ENCODE measurements around the gene CBLN2. TPM values are rescaled to one million over a fixed set of nuclear protein-coding genes. Genes with fewer than 3 reads are reported as not detected.

CBLN2 gene
- total and polyA plus RNA-seq, 2 experiments from 2014 or later: not detected

- H3K27me3 Mint-ChIP-seq (ENCODE audit: insufficient read depth, low read depth, poor library complexity): peaks cover 11% of the 10 kb centered on the region
- Histone ChIP-seq H3K27me3 (ENCODE audit: insufficient read depth) (peaks cover 58% of the 10 kb centered on the region), H3K36me3 (ENCODE audit: insufficient read depth) (no peaks in the 10 kb centered on the region; the same call in 1 of the 2 replicates), H3K4me2 (peak overlapping the region; percentile 62), H3K9me2 (ENCODE audit: insufficient read depth) (no peaks in the 10 kb centered on the region), H3K4me1 (ENCODE audit: insufficient read depth) (no peaks in the 10 kb centered on the region), H3K4me3 (peak overlapping the region; percentile 39), H4K20me1 (replicated peaks; ENCODE audit: insufficient read depth) (no peaks in the 10 kb centered on the region), H3K27ac (ENCODE audit: low read depth) (no peak overlapping the region), H3F3A (replicated peaks; ENCODE audit: low read depth) (no peaks in the 10 kb centered on the region), H3K79me2 (replicated peaks; ENCODE audit: insufficient read depth) (no peaks in the 10 kb centered on the region), H2AFZ (0 out of 2 replicates have a peak overlapping the region, but pooled peaks have one; percentile 35)
- H3K4me1 Mint-ChIP-seq: no peaks in the 10 kb centered on the region
- H3K27ac Mint-ChIP-seq: no peak overlapping the region
- no peak for TF ChIP-seq REST (IDR thresholded peaks at IDR 0.05; ENCODE audit: unreplicated experiment)
- TF ChIP-seq EZH2 (IDR thresholded peaks at IDR 0.05; ENCODE audit: low read depth, unreplicated experiment): peak; percentile 14
- TF ChIP-seq POLR2AphosphoS5 (IDR thresholded peaks at IDR 0.05; ENCODE audit: low read depth): no peak
- H3K4me3 Mint-ChIP-seq: no peak overlapping the region
- peaks cover 35% of the 10 kb centered on the region for H3K36me3 Mint-ChIP-seq (ENCODE audit: low read depth)
- DNase-seq (ENCODE audit: low spot score) (peak; percentile 32), ATAC-seq (peak; percentile 45)
- peaks cover 82% of the 10 kb centered on the region for H3K9me3 Mint-ChIP-seq
Measured at GRCh38 chr18:72543357-72544055, 636 bp downstream of the CBLN2 start.

- peaks cover 58% of the 10 kb centered on the region for H3K27me3 ChIP-seq (ENCODE audit: insufficient read depth)
- peak overlapping the region; percentile 62 for H3K4me2 ChIP-seq
- TF ChIP-seq ZNF114 (CRISPR knock-in tag; IDR thresholded peaks at IDR 0.05): no peak
- no peak for TF ChIP-seq EZH2phosphoT487 (IDR thresholded peaks at IDR 0.05; ENCODE audit: unreplicated experiment)
- no peak for TF ChIP-seq ZNF462 (CRISPR knock-in tag; IDR thresholded peaks at IDR 0.05)
- no peak for TF ChIP-seq CREB1 (CRISPR knock-in tag; IDR thresholded peaks at IDR 0.05; ENCODE audit: low read depth)
- no peak for TF ChIP-seq EZH2 (IDR thresholded peaks at IDR 0.05; ENCODE audit: low read depth, unreplicated experiment)
- no peak for TF ChIP-seq POLR2AphosphoS5 (IDR thresholded peaks at IDR 0.05; ENCODE audit: low read depth)
- no peak for TF ChIP-seq CTCF (conservative IDR thresholded peaks at IDR 0.05; ENCODE audit: low read depth in 2 of 2)
- peaks cover 31% of the 10 kb centered on the region for H3K36me3 Mint-ChIP-seq (ENCODE audit: low read depth)
- H3K4me3 Mint-ChIP-seq: no peak overlapping the region
- H3K79me2 ChIP-seq (replicated peaks; ENCODE audit: insufficient read depth): no peaks in the 10 kb centered on the region
- no peaks in the 10 kb centered on the region for H3K9me2 ChIP-seq (ENCODE audit: insufficient read depth)
- no peak overlapping the region for H2AFZ ChIP-seq
- H3K27me3 Mint-ChIP-seq (ENCODE audit: insufficient read depth, low read depth, poor library complexity): peaks cover 11% of the 10 kb centered on the region
- ATAC-seq (no peak), DNase-seq (ENCODE audit: low spot score) (peak; percentile 13)
- H3K4me3 ChIP-seq: peak overlapping the region; percentile 39; the same call in 1 of the 2 replicates
- H3K4me1 ChIP-seq (ENCODE audit: insufficient read depth): no peaks in the 10 kb centered on the region
- no peaks in the 10 kb centered on the region for H4K20me1 ChIP-seq (replicated peaks; ENCODE audit: insufficient read depth)
- no peaks in the 10 kb centered on the region; the same call in 1 of the 2 replicates for H3K36me3 ChIP-seq (ENCODE audit: insufficient read depth)
- peaks cover 82% of the 10 kb centered on the region for H3K9me3 Mint-ChIP-seq
- H3K27ac Mint-ChIP-seq: no peak overlapping the region
- H3F3A ChIP-seq (replicated peaks; ENCODE audit: low read depth): no peaks in the 10 kb centered on the region
- H3K27ac ChIP-seq (ENCODE audit: low read depth): no peak overlapping the region
- no peaks in the 10 kb centered on the region for H3K4me1 Mint-ChIP-seq
Measured at GRCh38 chr18:72542984-72543356, 1.2 kb downstream of the CBLN2 start.

Measured in GM23338 (cell line).